GM12878 (cell line): ENCODE data around the gene NFKBIE. TPM values are rescaled to one million over a fixed set of nuclear protein-coding genes. Genes with fewer than 3 reads are reported as not detected.

Experiments used
- EED ChIP-seq: sonication (generic); IDR thresholded peaks from 2 replicates; pipeline ENCODE4 v1.6.1; 2016; ENCODE audit warnings: antibody characterized with exemption, low read depth
- EP300 ChIP-seq, 2 experiments: fragments of 150-350 bp in 1 of 2; IDR thresholded peaks; 2 replicates each; pipeline ENCODE4 v1.6.1; 2011 to 2012; ENCODE audit warnings: low read depth in 2 of 2, low read length in 2 of 2, borderline replicate concordance in 1 of 2, improper control_type of control experiment in 1 of 2, inconsistent platforms in 1 of 2; ENCODE audit not compliant: control insufficient read depth in 1 of 2
- IKZF1 ChIP-seq: fragments of 450-650 bp; conservative IDR thresholded peaks from 2 replicates; pipeline ENCODE4 v1.6.1; 2017; ENCODE audit warnings: antibody characterized with exemption, mild to moderate bottlenecking
- LARP7 ChIP-seq: fragments of 450-650 bp; IDR thresholded peaks from 2 replicates; pipeline ENCODE4 v1.6.1; 2017; ENCODE audit warnings: mild to moderate bottlenecking
- MXI1 ChIP-seq: fragments of 150-350 bp; IDR thresholded peaks from 2 replicates; pipeline ENCODE4 v1.6.1; 2011; ENCODE audit warnings: low read depth, mild to moderate bottlenecking, inconsistent platforms, low read length, improper control_type of control experiment
- RBBP5 ChIP-seq: fragments of 200-600 bp; sonication (generic); conservative IDR thresholded peaks from 2 replicates; pipeline ENCODE4 v1.6.1; 2016
- RELA ChIP-seq: fragments of 450-650 bp; IDR thresholded peaks from 2 replicates; pipeline ENCODE4 v1.8.0; 2014; ENCODE audit warnings: borderline replicate concordance; ENCODE audit not compliant: partially characterized antibody
- polyA plus RNA-seq, 11 experiments: library from polyadenylated mRNA; depleted of rRNA in 4 of 11; unstranded in 6 of 11; stranded (reverse) in 5 of 11; fragments of >200 nt; fragmentation: Nextera tagmentation in 4 of 11; fragmentation: Illumina TruSeq in 1 of 11; extraction: Ambion mirVana in 4 of 11; extraction: Trizol in 1 of 11; gene quantifications; 1 replicate in 1 of 11; 2 replicates in 10 of 11; pipeline versions ENCODE4 v1.2.1 to v1.2.3, GENCODE V29; 2011 to 2016; ENCODE audit warnings: inconsistent platforms in 2 of 11, missing spikeins in 2 of 11, low read depth in 1 of 11
- total RNA-seq, 4 experiments: library from RNA; depleted of rRNA in 3 of 4; stranded (reverse); fragments of >200 nt in 3 of 4; fragmentation: Illumina TruSeq in 1 of 4; extraction: Trizol in 1 of 4; gene quantifications; 2 replicates each; pipeline versions ENCODE4 v1.2.1 to v1.2.3, GENCODE V29; 2013 to 2021
- TF ChIP-seq, protein P1 (sequence below): fragments of 450-650 bp; IDR thresholded peaks from 2 replicates; pipeline ENCODE4 v1.6.1; 2016; ENCODE audit warnings: mild to moderate bottlenecking
- TF ChIP-seq, protein P2 (sequence below): fragments of 450-650 bp; IDR thresholded peaks from 2 replicates; pipeline ENCODE4 v1.6.1; 2014; ENCODE audit warnings: mild to moderate bottlenecking

The NFKBIE gene
- total and polyA plus RNA-seq, 10 of the 15 experiments (the other 5 are each of a cell fraction or from before 2014, with no cell fraction given): 10.4 to 106 (median 38.8) TPM

DNA sequence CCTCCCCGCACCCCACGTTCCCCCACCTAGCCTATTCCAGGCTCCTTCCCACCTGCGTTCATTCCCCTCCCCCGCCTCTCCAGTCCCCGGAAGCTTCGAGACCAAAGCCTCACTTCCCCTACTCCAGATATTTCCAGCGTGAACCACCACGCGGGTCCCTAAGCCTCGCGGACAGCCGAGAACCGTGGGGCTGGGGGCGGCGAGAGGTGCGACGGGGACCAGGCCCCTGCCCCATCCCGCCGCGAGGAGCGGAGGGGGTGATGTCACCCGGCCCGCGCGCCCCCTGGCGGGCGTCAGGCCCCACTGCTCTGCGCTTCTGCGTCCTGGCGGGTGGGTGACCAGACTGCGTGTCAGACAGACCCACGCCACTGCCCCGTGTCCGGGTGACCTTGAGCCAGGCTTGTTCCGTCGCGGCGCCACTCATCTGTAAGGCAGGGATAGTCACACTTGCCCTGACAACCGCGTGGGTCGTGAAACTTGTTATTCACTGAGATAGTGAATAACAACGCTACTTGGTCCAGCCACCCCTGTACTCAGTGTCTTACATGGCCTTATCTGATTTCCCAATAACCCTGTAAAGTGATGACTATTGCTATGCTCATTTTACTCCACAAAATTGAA lies 27.4 kb downstream of the NFKBIE start (continued):
- TF ChIP-seq, protein P1, sequence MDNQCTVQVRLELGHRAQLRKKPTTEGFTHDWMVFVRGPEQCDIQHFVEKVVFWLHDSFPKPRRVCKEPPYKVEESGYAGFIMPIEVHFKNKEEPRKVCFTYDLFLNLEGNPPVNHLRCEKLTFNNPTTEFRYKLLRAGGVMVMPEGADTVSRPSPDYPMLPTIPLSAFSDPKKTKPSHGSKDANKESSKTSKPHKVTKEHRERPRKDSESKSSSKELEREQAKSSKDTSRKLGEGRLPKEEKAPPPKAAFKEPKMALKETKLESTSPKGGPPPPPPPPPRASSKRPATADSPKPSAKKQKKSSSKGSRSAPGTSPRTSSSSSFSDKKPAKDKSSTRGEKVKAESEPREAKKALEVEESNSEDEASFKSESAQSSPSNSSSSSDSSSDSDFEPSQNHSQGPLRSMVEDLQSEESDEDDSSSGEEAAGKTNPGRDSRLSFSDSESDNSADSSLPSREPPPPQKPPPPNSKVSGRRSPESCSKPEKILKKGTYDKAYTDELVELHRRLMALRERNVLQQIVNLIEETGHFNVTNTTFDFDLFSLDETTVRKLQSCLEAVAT: no peak
- TF ChIP-seq LARP7 (peak; percentile 64; the same call in 1 of the 2 replicates), RBBP5 (no peak), IKZF1 (peak; percentile 83), RELA (peak; percentile 35), EED (peak; percentile 55; the same call in 1 of the 2 replicates), MXI1 (no peak), EP300 (IDR thresholded peaks at IDR 0.05; ENCODE audit: borderline replicate concordance in 1 of 2, control insufficient read depth in 1 of 2, low read depth in 2 of 2, low read length in 2 of 2) (no peak)
- TF ChIP-seq, protein P2, sequence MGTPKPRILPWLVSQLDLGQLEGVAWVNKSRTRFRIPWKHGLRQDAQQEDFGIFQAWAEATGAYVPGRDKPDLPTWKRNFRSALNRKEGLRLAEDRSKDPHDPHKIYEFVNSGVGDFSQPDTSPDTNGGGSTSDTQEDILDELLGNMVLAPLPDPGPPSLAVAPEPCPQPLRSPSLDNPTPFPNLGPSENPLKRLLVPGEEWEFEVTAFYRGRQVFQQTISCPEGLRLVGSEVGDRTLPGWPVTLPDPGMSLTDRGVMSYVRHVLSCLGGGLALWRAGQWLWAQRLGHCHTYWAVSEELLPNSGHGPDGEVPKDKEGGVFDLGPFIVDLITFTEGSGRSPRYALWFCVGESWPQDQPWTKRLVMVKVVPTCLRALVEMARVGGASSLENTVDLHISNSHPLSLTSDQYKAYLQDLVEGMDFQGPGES: no peak
